PFSK-1 (cell line): ENCODE results near the gene KDM5A.

Experiments
- FOXP2 ChIP-seq: optimal IDR thresholded peaks from 2 replicates; pipeline ENCODE3; 2011; ENCODE audit warnings: borderline replicate concordance, control low read depth, inconsistent platforms; ENCODE audit not compliant: insufficient read depth; ENCODE audit errors: extremely low read length, extremely low read depth
- POLR2AphosphoS5 ChIP-seq: IDR thresholded peaks from 2 replicates; pipeline ENCODE4 v1.6.1; 2012; ENCODE audit warnings: low read depth, mild to moderate bottlenecking, control low read depth, low read length, moderate library complexity
- REST ChIP-seq, 2 experiments: IDR thresholded peaks; 2 replicates each; pipeline versions ENCODE4 v1.6.1 to v1.8.0; 2011 to 2012; ENCODE audit warnings: low read depth in 2 of 2, low read length in 2 of 2, control low read depth in 1 of 2, inconsistent platforms in 1 of 2, mild to moderate bottlenecking in 1 of 2, moderate library complexity in 1 of 2; ENCODE audit not compliant: insufficient read depth in 1 of 2
- SIN3A ChIP-seq: IDR thresholded peaks from 2 replicates; pipeline ENCODE4 v1.6.1; 2012; ENCODE audit warnings: mild to moderate bottlenecking, low read length, moderate library complexity, borderline replicate concordance; ENCODE audit not compliant: insufficient read depth
- TAF1 ChIP-seq: IDR thresholded peaks from 2 replicates; pipeline ENCODE4 v1.6.1; 2012; ENCODE audit warnings: low read length, control low read depth, borderline replicate concordance; ENCODE audit not compliant: insufficient read depth

The KDM5A gene

GRCh38 chr12:272942-273341 is 116.2 kb downstream of the KDM5A start:
- TF ChIP-seq REST (IDR thresholded peaks at IDR 0.05; ENCODE audit: insufficient read depth in 1 of 2, low read depth in 2 of 2, low read length in 2 of 2) (no peak), FOXP2 (no peak), SIN3A (no peak), POLR2AphosphoS5 (no peak), TAF1 (no peak)

- TF ChIP-seq SIN3A (no peak), TAF1 (no peak), REST (IDR thresholded peaks at IDR 0.05; ENCODE audit: insufficient read depth in 1 of 2, low read depth in 2 of 2, low read length in 2 of 2) (no peak), FOXP2 (no peak)
Measured at GRCh38 chr12:271161-271560, 118.0 kb downstream of the KDM5A start.

GRCh38 chr12:269191-269590 is 119.9 kb downstream of the KDM5A start:
- TF ChIP-seq TAF1 (no peak), POLR2AphosphoS5 (no peak), SIN3A (no peak)

GRCh38 chr12:268483-268840 is 120.7 kb downstream of the KDM5A start:
- TF ChIP-seq POLR2AphosphoS5 (no peak), REST (IDR thresholded peaks at IDR 0.05; ENCODE audit: insufficient read depth in 1 of 2, low read depth in 2 of 2, low read length in 2 of 2) (no peak), FOXP2 (no peak), SIN3A (no peak), TAF1 (no peak)

GRCh38 chr12:267581-268482 is 121.3 kb downstream of the KDM5A start:
- no peak for TF ChIP-seq POLR2AphosphoS5

GRCh38 chr12:265096-265495 is 124.0 kb downstream of the KDM5A start:
- TF ChIP-seq REST (IDR thresholded peaks at IDR 0.05; ENCODE audit: insufficient read depth in 1 of 2, low read depth in 2 of 2, low read length in 2 of 2) (no peak), FOXP2 (no peak), SIN3A (no peak), TAF1 (no peak)
